Effector memory CD8-positive, alpha-beta T cell (primary cell): ENCODE results near the gene CHRND.
A peak's percentile ranks its signal among the peaks of the same experiment; 100 is the strongest.
"Not testable (repeated sequence)": the region's sequence is repeated elsewhere in the genome, so short reads cannot be mapped to it uniquely, and the experiment has no call there.

Experiments
- ATAC-seq: fragments of 150-1000 bp; cut with Tn5 transposase; replicated peaks from 2 replicates; pipeline ENCODE4 v1.10.0; 2021; ENCODE audit warnings: mild to moderate bottlenecking, moderate library complexity
- DNase-seq, 3 experiments: peaks; one replicate each; pipeline ENCODE4 v3.0.0; 2021
- H3K27ac Mint-ChIP-seq, 2 donors: one replicate each; pipeline ENCODE4 v1.8.0; 2022; ENCODE audit warnings: mild to moderate bottlenecking in 2 of 2, mixed read lengths in 2 of 2, moderate library complexity in 2 of 2
- H3K27me3 Mint-ChIP-seq, 2 donors: one replicate each; pipeline ENCODE4 v1.8.0; 2022; ENCODE audit warnings: mixed read lengths in 2 of 2
- H3K36me3 Mint-ChIP-seq: one replicate; pipeline ENCODE4 v1.8.0; 2022; ENCODE audit warnings: mild to moderate bottlenecking, moderate library complexity, mixed read lengths; ENCODE audit not compliant: insufficient read depth
- H3K4me1 Mint-ChIP-seq, 2 donors: one replicate each; pipeline ENCODE4 v1.8.0; 2022; ENCODE audit warnings: low read depth in 2 of 2, mixed read lengths in 2 of 2
- H3K4me3 Mint-ChIP-seq, 2 donors: one replicate each; pipeline ENCODE4 v1.8.0; 2022; ENCODE audit warnings: mild to moderate bottlenecking in 2 of 2, mixed read lengths in 2 of 2, moderate library complexity in 2 of 2
- H3K9me3 Mint-ChIP-seq, 2 donors: one replicate each; pipeline ENCODE4 v1.8.0; 2022; ENCODE audit warnings: mixed read lengths in 2 of 2

Gene CHRND

GRCh38 chr2:232551776-232552175 lies 25.8 kb downstream of the CHRND start:
- peaks cover 50 to 75% of the 10 kb centered on the region in 2 donors for H3K4me1 Mint-ChIP-seq
- DNase-seq (no peak), ATAC-seq (no peak)
- H3K27ac Mint-ChIP-seq, result peak overlapping the region; percentile 99
- peak overlapping the region; percentile 97 to 99 for H3K4me3 Mint-ChIP-seq
- peaks cover 30% of the 10 kb centered on the region for H3K36me3 Mint-ChIP-seq
- H3K27me3 Mint-ChIP-seq, result no peaks in the 10 kb centered on the region
- no peaks in the 10 kb centered on the region for H3K9me3 Mint-ChIP-seq

DNA sequence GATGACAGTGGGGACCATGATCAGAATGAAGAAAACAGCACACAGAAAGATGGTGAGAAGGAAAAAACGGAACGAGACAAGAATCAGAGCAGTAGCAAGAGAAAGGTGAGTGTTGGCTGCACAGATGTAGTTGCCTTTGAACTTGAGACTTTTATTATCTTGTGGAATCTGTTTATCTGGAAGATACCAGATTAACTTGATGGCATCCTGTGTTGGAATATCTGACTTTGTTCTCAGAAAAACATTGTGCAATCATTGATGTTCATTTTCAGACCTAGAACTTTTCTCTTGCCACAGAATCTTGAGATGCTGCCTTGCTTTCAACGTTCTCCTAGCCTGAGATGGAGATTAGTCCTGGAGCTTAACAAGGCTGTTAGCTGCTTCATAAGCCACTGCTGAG lies 30.5 kb downstream of the CHRND start:
- Mint-ChIP-seq H3K36me3 (peaks cover 49% of the 10 kb centered on the region), H3K9me3 (no peaks in the 10 kb centered on the region)
- ATAC-seq, result no peak

GRCh38 chr2:232562515-232563151 lies 36.7 kb downstream of the CHRND start:
- Mint-ChIP-seq H3K27me3 (no peaks in the 10 kb centered on the region), H3K4me3 (no peak overlapping the region), H3K4me1 (peaks cover 0 to 19% of the 10 kb centered on the region in 2 donors), H3K27ac (peak overlapping the region in 1 of 2 donors; percentile 25), H3K9me3 (no peaks in the 10 kb centered on the region), H3K36me3 (peaks cover 81% of the 10 kb centered on the region)
- ATAC-seq, result no peak
- no peak for DNase-seq

More for the DNA sequence above, 30.5 kb downstream of the CHRND start:
- peaks cover 29 to 47% of the 10 kb centered on the region in 2 donors for H3K4me1 Mint-ChIP-seq
- H3K27ac Mint-ChIP-seq, result no peak overlapping the region
- DNase-seq, result no peak
- no peaks in the 10 kb centered on the region for H3K27me3 Mint-ChIP-seq
- H3K4me3 Mint-ChIP-seq, result no peak overlapping the region

GRCh38 chr2:232563580-232563979 lies 37.6 kb downstream of the CHRND start:
- Mint-ChIP-seq H3K27me3 (no peaks in the 10 kb centered on the region), H3K4me3 (no peak overlapping the region), H3K36me3 (peaks cover 81% of the 10 kb centered on the region), H3K4me1 (peaks cover 0 to 23% of the 10 kb centered on the region in 2 donors), H3K27ac (no peak overlapping the region), H3K9me3 (no peaks in the 10 kb centered on the region)
- DNase-seq (no peak), ATAC-seq (no peak)

DNA sequence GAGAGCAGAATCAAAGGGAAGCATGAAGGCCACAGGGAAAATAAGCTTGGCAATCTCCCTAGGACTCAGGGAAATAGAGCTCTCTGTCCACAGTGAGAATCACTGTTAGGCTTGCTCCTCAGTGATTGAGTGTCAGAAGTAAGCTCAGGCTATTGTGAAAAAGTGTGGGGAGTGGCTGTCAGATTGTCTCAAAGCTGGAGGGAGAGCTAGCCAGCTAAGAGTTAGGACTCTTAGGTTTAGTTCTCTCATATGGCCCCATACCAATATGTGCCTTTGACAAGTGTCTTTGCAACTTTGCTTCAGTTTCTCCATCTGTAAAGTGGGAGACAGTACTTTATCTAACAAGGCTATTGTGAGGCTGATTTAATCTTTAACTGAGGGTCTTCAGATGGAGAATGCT lies 41.8 kb downstream of the CHRND start:
- DNase-seq (no peak), ATAC-seq (no peak)
- Mint-ChIP-seq H3K27me3 (no peaks in the 10 kb centered on the region), H3K27ac (no peak overlapping the region), H3K4me1 (peaks cover 3 to 17% of the 10 kb centered on the region in 2 donors), H3K9me3 (no peaks in the 10 kb centered on the region), H3K4me3 (no peak overlapping the region), H3K36me3 (peaks cover 88% of the 10 kb centered on the region)

- H3K4me1 Mint-ChIP-seq, result peaks cover 3 to 14% of the 10 kb centered on the region in 2 donors
- H3K27ac Mint-ChIP-seq, result no peak overlapping the region
- DNase-seq, result no peak
- no peak for ATAC-seq
- H3K9me3 Mint-ChIP-seq, result no peaks in the 10 kb centered on the region
- no peak overlapping the region for H3K4me3 Mint-ChIP-seq
- peaks cover 87% of the 10 kb centered on the region for H3K36me3 Mint-ChIP-seq
- no peaks in the 10 kb centered on the region for H3K27me3 Mint-ChIP-seq
These were observed 42.2 kb downstream of the CHRND start for GRCh38 chr2:232568161-232568560.

GRCh38 chr2:232569541-232569940 lies 43.6 kb downstream of the CHRND start:
- H3K27ac Mint-ChIP-seq, result peak overlapping the region; percentile 46 to 58

DNA sequence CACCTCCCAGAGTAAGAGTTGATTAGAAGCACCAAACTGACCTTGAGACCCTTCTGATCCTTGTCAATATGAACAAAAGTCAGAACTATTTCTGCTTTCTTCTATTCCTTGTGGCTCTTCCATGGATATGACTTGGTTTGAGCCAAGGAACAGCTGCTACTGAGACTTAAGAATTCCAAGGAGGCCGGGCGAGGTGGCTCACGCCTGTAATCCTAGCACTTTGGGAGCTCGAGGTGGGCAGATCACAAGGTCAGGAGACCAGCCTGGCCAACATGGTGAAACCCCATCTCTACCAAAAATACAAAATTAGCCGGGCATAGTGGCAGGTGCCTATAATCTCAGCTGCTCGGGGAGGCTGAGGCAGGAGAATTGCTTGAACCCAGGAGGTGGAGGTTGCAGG lies 44.5 kb downstream of the CHRND start:
- not testable (repeated sequence) for H3K9me3 Mint-ChIP-seq, H3K27me3 Mint-ChIP-seq, H3K4me3 Mint-ChIP-seq, H3K27ac Mint-ChIP-seq, DNase-seq, ATAC-seq
- Mint-ChIP-seq H3K36me3 (peaks cover 80% of the 10 kb centered on the region), H3K4me1 (peaks cover 5 to 12% of the 10 kb centered on the region in 2 donors)

More at GRCh38 chr2:232569541-232569940, 43.6 kb downstream of the CHRND start:
- ATAC-seq (no peak), DNase-seq (no peak)
- Mint-ChIP-seq H3K36me3 (peaks cover 83% of the 10 kb centered on the region), H3K9me3 (no peaks in the 10 kb centered on the region), H3K4me1 (peaks cover 3 to 12% of the 10 kb centered on the region in 2 donors), H3K4me3 (no peak overlapping the region), H3K27me3 (no peaks in the 10 kb centered on the region)

DNA sequence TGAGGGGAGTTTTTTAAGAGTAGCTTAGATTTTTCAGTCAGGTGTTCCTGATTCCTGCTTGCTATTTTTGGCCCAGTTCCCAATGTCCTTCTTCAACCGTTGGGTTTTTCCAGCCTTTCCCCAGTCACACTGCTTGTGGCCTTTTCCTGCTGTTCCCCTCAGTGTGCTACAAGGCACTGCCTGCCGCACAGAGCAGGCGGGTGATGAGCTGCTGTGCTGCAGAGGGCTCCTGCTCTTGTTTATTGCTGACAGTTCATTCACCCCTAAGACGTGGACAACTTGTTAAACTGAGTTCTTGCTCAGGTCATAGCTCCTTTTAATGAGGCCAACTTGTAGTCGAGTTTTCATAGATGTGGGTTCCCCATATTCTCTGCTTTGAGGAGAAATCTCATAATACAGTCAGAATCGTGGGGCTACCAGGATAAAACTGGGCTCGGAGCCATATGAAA lies 45.1 kb downstream of the CHRND start:
- H3K36me3 Mint-ChIP-seq, result peaks cover 80% of the 10 kb centered on the region
- peaks cover 5 to 12% of the 10 kb centered on the region in 2 donors for H3K4me1 Mint-ChIP-seq
- DNase-seq (no peak), ATAC-seq (no peak)
- H3K4me3 Mint-ChIP-seq, result no peak overlapping the region
- no peak overlapping the region for H3K27ac Mint-ChIP-seq
- H3K9me3 Mint-ChIP-seq, result no peaks in the 10 kb centered on the region
- H3K27me3 Mint-ChIP-seq, result no peaks in the 10 kb centered on the region

DNA sequence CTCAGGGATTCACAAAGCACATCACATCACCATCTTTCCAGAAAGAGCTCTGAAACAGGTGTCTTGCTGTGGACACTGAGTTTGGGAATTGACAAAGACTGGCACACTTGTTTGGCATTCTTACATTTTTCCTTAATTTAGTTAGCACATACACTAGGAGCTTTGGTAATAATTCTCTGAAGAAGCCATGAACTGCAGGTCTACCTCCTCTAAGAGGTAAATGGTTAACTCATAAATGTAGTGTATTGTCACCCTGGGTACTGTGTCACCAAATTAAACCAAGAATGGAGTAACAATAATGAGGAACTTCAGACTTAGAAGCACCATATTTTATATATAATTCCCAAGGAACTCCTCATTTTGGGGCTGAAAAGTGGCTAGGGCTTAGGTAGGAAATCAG lies 47.1 kb downstream of the CHRND start:
- Mint-ChIP-seq H3K27me3 (no peaks in the 10 kb centered on the region), H3K36me3 (peaks cover 61% of the 10 kb centered on the region), H3K4me1 (peaks cover 5 to 8% of the 10 kb centered on the region in 2 donors), H3K4me3 (no peak overlapping the region), H3K9me3 (no peaks in the 10 kb centered on the region), H3K27ac (peak overlapping the region in 1 of 2 donors; percentile 22)
- ATAC-seq (no peak), DNase-seq (no peak)

DNA sequence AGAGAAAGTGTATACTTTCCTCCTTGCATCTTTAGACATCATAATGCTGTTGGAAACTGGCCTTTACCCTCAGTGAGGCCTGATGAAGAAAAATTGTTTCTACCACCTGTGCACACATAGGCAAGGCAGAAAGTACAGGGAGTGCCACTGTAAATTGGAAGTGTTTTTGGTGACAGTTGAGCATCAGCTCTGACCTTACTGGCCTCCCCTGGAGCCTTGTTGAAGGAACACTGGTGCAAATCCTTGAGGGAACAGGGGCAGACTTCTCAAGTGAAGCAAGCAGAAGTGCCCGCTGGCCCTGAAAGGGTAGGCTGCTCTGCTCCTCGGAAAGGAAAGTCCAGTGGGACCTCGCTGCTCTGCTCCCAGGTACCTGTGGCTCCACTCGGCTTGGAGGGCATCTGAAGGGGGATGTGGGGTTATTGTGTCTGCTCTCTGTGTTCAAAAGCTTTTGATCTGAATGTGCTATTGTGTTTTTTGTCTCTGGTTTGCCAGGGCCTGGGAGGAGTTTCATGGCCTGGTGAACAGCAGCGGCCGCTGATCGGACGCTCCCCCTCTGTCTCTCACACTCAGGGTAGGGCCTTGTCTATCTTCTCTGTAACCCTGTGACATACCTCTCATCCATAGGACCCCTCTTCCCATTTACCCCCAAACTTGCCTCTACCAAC lies 47.9 kb downstream of the CHRND start:
- Mint-ChIP-seq H3K36me3 (peaks cover 52% of the 10 kb centered on the region), H3K4me3 (no peak overlapping the region), H3K27me3 (no peaks in the 10 kb centered on the region), H3K27ac (peak overlapping the region in 1 of 2 donors; percentile 22), H3K9me3 (no peaks in the 10 kb centered on the region), H3K4me1 (peaks cover under 1 to 3% of the 10 kb centered on the region in 2 donors)
- ATAC-seq (no peak), DNase-seq (no peak)

- H3K27me3 Mint-ChIP-seq, result no peaks in the 10 kb centered on the region
- no peak overlapping the region for H3K4me3 Mint-ChIP-seq
- ATAC-seq (no peak), DNase-seq (no peak)
- H3K9me3 Mint-ChIP-seq, result no peaks in the 10 kb centered on the region
- peaks cover 43% of the 10 kb centered on the region for H3K36me3 Mint-ChIP-seq
- peaks cover 0 to 2% of the 10 kb centered on the region in 2 donors for H3K4me1 Mint-ChIP-seq
- peak overlapping the region in 1 of 2 donors; percentile 19 for H3K27ac Mint-ChIP-seq
These were observed 48.9 kb downstream of the CHRND start for GRCh38 chr2:232574674-232575403.

DNA sequence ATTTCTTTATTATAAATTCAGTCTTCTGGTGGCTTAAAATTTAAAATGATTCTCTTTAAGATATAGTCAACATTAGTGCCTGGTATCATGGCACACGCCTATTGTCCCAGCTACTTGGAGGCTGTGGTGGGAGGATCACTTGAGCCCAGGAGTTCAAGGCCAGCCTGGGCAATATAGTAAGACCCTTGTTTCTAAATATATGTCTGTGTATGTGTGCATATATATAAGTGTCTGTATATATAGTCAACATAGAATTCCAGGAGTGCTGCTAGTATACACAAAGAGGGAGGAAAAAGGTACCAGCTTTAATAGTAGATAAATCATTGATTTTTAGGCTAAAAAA lies 49.4 kb downstream of the CHRND start:
- DNase-seq (no peak), ATAC-seq (no peak)
- Mint-ChIP-seq H3K27ac (peak overlapping the region in 1 of 2 donors; percentile 19), H3K36me3 (peaks cover 38% of the 10 kb centered on the region), H3K27me3 (no peaks in the 10 kb centered on the region), H3K9me3 (no peaks in the 10 kb centered on the region), H3K4me1 (peaks cover 0 to 2% of the 10 kb centered on the region in 2 donors), H3K4me3 (no peak overlapping the region)
